HepG2 (cell line): Measurements from ENCODE around the gene CKAP5. TPM values are rescaled to one million over a fixed set of nuclear protein-coding genes. Genes with fewer than 3 reads are reported as not detected.
A peak's percentile ranks its signal among the peaks of the same experiment; 100 is the strongest.

Experiments used
- ARNTL ChIP-seq: sonication (generic); formaldehyde crosslinking; IDR thresholded peaks from 2 replicates; pipeline ENCODE4 v1.4.0; 2020; ENCODE audit warnings: mild to moderate bottlenecking, missing genetic modification reagents
- MYC ChIP-seq: sonication (generic); formaldehyde crosslinking; IDR thresholded peaks from 2 replicates; pipeline ENCODE4 v1.9.0; 2021; ENCODE audit warnings: missing genetic modification reagents, borderline replicate concordance
- NFAT5 ChIP-seq: sonication (generic); formaldehyde crosslinking; IDR thresholded peaks from 2 replicates; pipeline ENCODE4 v1.4.0; 2020; ENCODE audit warnings: missing genetic modification reagents
- NKX3-1 ChIP-seq: sonication (generic); formaldehyde crosslinking; IDR thresholded peaks from 2 replicates; pipeline ENCODE4 v1.5.0; 2020; ENCODE audit warnings: missing genetic modification reagents
- REST ChIP-seq, 2 experiments: IDR thresholded peaks; 2 replicates each; pipeline ENCODE4 v1.6.1; 2011 to 2012; ENCODE audit warnings: low read length in 2 of 2, borderline replicate concordance in 1 of 2, low read depth in 1 of 2, mild to moderate bottlenecking in 1 of 2, moderate library complexity in 1 of 2
- ZFP82 ChIP-seq: sonication (generic); formaldehyde crosslinking; IDR thresholded peaks from 2 replicates; pipeline ENCODE4 v1.5.1; 2020; ENCODE audit warnings: mild to moderate bottlenecking, missing genetic modification reagents, borderline replicate concordance
- ZNF142 ChIP-seq: sonication (generic); formaldehyde crosslinking; IDR thresholded peaks from 2 replicates; pipeline ENCODE4 v1.4.0; 2020; ENCODE audit warnings: missing genetic modification reagents
- ZNF564 ChIP-seq: sonication (generic); formaldehyde crosslinking; IDR thresholded peaks from 2 replicates; pipeline ENCODE4 v1.8.1; 2023; ENCODE audit warnings: mild to moderate bottlenecking, missing genetic modification reagents
- ZNF773 ChIP-seq: sonication (generic); formaldehyde crosslinking; IDR thresholded peaks from 2 replicates; pipeline ENCODE4 v1.4.0; 2020; ENCODE audit warnings: missing genetic modification reagents, borderline replicate concordance
- polyA plus RNA-seq, 8 experiments: library from polyadenylated mRNA; depleted of rRNA in 3 of 8; stranded (reverse) in 7 of 8; unstranded in 1 of 8; fragments of >200 nt; fragmentation: Illumina TruSeq in 4 of 8; extraction: Trizol in 4 of 8; gene quantifications; 2 replicates each; pipeline versions ENCODE4 v1.2.1 to v1.2.3, GENCODE V29; 2011 to 2016; ENCODE audit warnings: low read depth in 4 of 8, missing spikeins in 1 of 8, mixed read lengths in 1 of 8; ENCODE audit not compliant: insufficient read depth in 1 of 8
- total RNA-seq, 5 experiments: library from RNA; depleted of rRNA; stranded (reverse); fragments of >200 nt; fragmentation: Illumina TruSeq; extraction: Trizol; gene quantifications; 2 replicates each; pipeline ENCODE4 v1.2.3, GENCODE V29; 2016; ENCODE audit warnings: low read depth in 1 of 5

CKAP5 gene
- total and polyA plus RNA-seq, 2 of the 13 experiments (the other 11 are each of a cell fraction or from before 2014, with no cell fraction given) = 79.2 to 103 TPM

- peak; percentile 41; the same call in 1 of the 2 replicates for TF ChIP-seq ZNF142 (CRISPR knock-in tag)
- TF ChIP-seq ZNF564 (CRISPR knock-in tag) = 0 out of 2 replicates have a peak, but pooled peaks have one; percentile 28
- TF ChIP-seq ZFP82 (CRISPR knock-in tag) = 0 out of 2 replicates have a peak, but pooled peaks have one; percentile 34
- 0 out of 4 replicates have a peak, but pooled peaks of 1 of the 2 experiments have one; percentile 34 for TF ChIP-seq REST (IDR thresholded peaks at IDR 0.05; ENCODE audit: borderline replicate concordance in 1 of 2, low read depth in 1 of 2, low read length in 2 of 2)
- peak; percentile 84 for TF ChIP-seq ARNTL (CRISPR knock-in tag)
- peak; percentile 94 for TF ChIP-seq NFAT5
- peak; percentile 97 for TF ChIP-seq NKX3-1
- TF ChIP-seq MYC (CRISPR knock-in tag) = peak; percentile 83
- peak; percentile 62; the same call in 1 of the 2 replicates for TF ChIP-seq ZNF773 (CRISPR knock-in tag)
Observed at GRCh38 chr11:46695345-46696211, 150.5 kb downstream of the CKAP5 start (continued).
